AG10803 (cell line): ENCODE measurements around the gene PTH2.
"Not testable (repeated sequence)": the region's sequence is repeated elsewhere in the genome, so short reads cannot be mapped to it uniquely, and the experiment has no call there.

Experiments used
- DNase-seq: peaks from one replicate; pipeline ENCODE4 v3.0.0; 2010; ENCODE audit warnings: low read depth
- H3K4me3 ChIP-seq: 2 replicates; pipeline ENCODE4 v1.5.1; 2011; ENCODE audit warnings: mild to moderate bottlenecking, low read length, control low read depth
- TF ChIP-seq, protein P1 (sequence below): conservative IDR thresholded peaks from 2 replicates; pipeline ENCODE4 v1.5.1; 2011; ENCODE audit warnings: mild to moderate bottlenecking, low read length, control low read depth, inconsistent platforms

Gene PTH2

DNA sequence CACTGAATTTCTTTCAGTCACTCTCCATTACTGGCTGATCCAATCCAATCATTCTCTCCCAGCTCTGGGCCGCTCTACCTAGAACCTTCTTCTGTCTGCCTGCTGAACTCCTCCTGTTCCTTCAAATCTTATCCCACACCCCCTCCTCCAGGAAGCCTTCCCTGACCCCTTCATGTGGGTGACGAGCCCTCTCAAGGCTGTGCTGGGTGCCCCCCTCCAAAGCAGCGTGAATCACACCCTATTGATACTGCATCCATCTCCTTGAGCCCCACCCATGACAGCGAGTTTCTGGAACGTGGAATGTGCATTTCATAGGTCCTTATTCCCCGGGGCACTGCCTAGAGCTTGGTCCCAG is 25.2 kb upstream of the PTH2 start:
- TF ChIP-seq, protein P1, sequence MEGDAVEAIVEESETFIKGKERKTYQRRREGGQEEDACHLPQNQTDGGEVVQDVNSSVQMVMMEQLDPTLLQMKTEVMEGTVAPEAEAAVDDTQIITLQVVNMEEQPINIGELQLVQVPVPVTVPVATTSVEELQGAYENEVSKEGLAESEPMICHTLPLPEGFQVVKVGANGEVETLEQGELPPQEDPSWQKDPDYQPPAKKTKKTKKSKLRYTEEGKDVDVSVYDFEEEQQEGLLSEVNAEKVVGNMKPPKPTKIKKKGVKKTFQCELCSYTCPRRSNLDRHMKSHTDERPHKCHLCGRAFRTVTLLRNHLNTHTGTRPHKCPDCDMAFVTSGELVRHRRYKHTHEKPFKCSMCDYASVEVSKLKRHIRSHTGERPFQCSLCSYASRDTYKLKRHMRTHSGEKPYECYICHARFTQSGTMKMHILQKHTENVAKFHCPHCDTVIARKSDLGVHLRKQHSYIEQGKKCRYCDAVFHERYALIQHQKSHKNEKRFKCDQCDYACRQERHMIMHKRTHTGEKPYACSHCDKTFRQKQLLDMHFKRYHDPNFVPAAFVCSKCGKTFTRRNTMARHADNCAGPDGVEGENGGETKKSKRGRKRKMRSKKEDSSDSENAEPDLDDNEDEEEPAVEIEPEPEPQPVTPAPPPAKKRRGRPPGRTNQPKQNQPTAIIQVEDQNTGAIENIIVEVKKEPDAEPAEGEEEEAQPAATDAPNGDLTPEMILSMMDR: no peak
- DNase-seq: no peak
- no peak overlapping the region for H3K4me3 ChIP-seq

DNA sequence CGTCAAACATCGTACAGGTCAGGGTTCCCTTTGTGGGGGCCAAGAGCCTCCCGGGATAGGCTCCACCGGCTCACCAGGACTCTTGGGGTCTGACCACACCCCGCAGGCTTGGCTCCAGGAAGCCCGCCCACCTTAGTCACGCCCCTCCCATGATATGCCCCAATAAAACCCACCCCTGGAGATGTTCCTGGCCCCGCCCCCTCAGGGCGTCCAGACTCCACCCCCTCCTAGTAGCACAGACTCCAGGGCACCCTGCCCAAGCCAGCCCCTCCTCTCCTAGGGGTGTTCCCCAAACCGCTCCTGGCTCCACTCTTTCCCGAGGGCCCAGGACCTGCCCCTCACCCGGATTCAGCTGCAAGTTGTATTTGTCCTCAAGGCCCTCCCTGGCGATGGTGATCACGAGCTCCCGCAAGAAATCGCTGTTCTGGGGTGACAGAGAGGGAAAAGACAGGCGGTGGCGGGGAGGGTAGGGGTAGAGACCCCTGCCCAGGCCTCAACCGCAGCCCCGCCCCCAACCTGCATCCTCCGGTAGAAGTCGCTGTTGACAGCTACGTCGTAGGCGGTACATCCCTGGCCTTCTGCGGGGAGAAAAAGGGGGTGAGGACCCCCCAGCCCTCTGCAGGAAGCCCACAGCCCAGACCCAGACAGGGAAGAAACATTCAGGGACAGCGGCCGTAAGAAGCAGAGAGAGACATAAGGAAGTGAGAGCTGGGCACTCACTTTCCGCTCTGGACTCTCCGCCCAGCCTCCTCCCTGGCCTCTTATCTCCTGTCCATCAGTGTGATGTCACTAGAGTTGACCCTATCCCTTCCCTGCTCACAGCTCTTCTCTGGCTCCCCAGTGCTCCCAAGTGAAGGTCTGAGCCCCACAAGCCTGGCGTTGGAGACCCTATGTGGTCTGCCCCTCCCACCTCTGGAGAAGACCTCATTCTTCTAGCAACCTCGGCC is 24.5 kb upstream of the PTH2 start:
- no peak overlapping the region for H3K4me3 ChIP-seq
- TF ChIP-seq, protein P1: no peak
- DNase-seq: no peak

DNA sequence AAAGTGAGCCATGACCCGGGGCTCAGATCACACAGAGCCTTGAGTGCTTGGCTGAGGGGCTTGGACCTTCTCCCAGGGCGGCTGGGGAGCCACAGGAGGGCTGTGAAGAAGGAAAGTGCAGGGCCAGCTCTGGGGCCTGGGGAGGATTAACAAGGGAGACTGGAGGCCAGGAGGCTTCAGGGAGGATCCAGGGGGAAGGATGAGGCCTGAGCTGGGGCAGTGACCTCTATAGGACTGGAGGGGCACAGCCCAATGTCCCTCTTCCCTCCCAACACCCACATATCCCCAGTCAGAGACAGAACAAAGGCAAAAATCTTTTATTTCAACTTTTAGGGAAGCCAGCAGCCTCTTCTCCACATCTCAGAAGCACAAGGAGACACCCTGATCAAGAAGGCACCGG is 22.8 kb upstream of the PTH2 start:
- no peak overlapping the region for H3K4me3 ChIP-seq
- TF ChIP-seq, protein P1: no peak
- no peak for DNase-seq

DNA sequence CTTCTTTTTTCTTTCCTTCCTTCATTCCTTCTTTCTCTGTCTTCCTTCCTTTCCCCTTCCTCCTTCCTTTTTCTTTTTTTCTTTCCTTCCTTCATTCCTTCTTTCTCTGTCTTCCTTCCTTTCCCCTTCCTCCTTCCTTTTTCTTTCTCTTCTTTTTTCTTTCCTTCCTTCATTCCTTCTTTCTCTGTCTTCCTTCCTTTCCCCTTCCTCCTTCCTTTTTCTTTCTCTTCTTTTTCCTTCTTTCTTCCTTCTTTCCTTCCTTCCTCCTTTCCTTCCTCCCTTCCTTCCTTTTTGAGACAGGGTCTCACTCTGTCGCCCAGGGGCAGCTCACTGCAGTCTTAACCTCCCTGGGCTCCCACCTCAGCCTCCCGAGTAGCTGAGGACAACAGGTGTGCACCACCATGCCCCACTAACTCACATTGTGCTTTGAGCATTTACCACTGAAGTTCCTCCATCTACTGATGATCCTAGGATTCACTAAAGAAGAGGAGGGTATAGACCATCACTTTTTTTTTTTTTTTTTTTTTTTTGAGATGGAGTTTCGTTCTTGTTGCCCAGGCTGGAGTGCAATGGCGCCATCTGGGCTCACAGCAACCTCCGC is 21.0 kb upstream of the PTH2 start:
- not testable (repeated sequence) for DNase-seq, H3K4me3 ChIP-seq

DNA sequence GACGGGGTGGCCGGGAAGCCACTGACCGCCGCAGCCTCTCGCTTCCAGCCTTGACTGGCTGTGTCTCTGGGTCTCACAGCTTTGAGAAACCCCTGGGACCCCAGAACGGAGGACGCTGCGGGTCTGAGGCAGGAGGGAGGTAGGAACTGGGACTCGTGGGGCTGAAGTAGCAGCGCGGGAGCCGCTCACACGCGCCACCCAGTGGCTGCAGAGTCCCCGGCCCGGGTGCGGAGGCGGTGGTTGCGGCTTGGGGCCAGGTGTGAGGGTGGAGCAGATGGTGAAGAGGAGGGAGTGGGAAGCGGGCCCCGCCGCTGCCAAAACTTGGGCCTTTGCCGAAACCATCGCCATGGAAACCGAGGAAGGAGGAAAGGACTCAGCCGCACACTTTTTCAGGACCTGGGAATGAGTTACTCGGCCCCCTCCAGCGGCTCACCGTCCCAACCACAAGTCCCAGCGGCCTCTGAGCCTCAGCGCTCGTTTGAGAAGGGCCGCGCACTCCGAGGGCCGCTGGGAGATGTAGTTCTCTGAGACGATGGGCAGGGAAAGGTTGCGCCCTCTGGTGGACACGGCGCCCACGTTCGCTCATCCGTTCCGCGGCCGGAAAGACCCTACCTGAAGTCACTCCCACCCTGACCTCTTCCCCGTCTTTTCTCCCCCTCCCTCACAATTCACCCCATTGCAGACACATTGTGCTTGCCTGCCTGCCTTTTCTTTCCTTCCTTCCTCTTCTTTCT is 20.3 kb upstream of the PTH2 start:
- H3K4me3 ChIP-seq: peak overlapping the region; percentile 77
- TF ChIP-seq, protein P1: peak; percentile 78
- peak; percentile 94 for DNase-seq

DNA sequence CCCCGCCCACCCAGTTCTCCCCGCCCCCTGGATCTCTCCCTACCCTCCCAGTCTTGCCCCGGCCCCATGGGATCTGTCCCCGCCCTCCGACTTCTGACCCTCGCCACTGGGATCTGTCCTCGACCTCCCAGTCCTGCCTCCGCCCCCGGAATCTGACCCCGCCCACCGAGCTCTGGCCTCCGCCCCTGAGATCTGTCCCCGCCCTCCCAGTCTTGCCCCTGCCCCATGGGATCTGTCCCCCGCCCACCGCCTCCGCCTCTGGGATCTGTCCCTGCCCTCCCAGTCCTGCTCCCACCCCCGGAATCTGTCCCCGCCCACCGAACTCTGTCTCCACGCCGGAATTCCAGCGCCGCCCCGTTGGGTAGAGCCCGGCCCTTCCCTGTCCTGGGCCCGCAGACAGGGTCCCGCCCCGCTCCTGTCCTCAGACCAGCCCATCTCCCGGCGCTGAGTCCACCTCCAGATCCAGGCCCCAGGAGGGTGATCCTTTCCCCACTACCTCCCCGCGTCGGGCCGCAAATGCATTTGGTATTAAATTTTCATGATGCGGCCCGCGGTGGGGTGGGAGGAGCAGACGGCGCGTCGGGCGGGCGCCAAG is 19.6 kb upstream of the PTH2 start:
- peak overlapping the region; percentile 77 for H3K4me3 ChIP-seq
- DNase-seq: peak; percentile 85
- TF ChIP-seq, protein P1: no peak

DNA sequence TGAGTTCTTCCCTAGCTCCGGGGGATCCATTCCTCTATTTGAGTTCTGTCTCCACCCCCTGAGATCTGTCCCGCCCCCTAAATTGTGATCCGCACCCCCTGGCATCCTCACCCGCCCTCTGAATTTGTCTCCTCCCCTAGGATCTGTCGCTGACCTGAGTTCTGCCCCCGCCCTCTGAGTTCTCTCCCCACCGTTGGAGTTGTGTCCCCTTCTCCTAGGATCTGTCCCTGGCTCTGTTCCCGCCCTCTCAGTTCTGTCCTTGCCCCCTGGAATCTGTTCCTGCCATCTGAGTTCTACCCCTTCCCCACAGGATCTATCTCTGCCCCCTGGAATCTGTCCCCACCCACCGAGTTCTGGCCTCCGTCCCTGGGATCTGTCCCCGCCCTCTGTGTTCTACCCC is 19.1 kb upstream of the PTH2 start:
- DNase-seq: no peak
- TF ChIP-seq, protein P1: no peak
- peak overlapping the region; percentile 77 for H3K4me3 ChIP-seq
